Upper lobe of left lung (tissue), 6 donors: Measurements from ENCODE around the gene RGL1. TPM values are rescaled to one million over a fixed set of nuclear protein-coding genes. Genes with fewer than 3 reads are reported as not detected.
A peak's percentile ranks its signal among the peaks of the same experiment; 100 is the strongest.

ENCODE experiments used
- ATAC-seq, 2 donors: fragments of 200-7000 bp; cut with Tn5 transposase; one replicate each; pipeline ENCODE4 v1.9.1; 2022; ENCODE audit warnings: mild to moderate bottlenecking in 2 of 2, moderate library complexity in 2 of 2; ENCODE audit not compliant: low FRiP score in 2 of 2
- DNase-seq, 2 donors: peaks; one replicate each; pipeline ENCODE4 v3.0.0-alpha.2; 2019 to 2020
- H3K27ac ChIP-seq, 4 donors: fragments of 200-600 bp; sonication (generic); one replicate each; pipeline ENCODE4 v1.5.1; 2016 to 2019
- H3K27me3 ChIP-seq, 4 donors: fragments of 200-600 bp; sonication (generic); one replicate each; pipeline ENCODE4 v1.5.1; 2017 to 2019
- H3K36me3 ChIP-seq, 4 donors: fragments of 200-600 bp; sonication (generic); one replicate each; pipeline ENCODE4 v1.5.1; 2016 to 2019
- H3K4me1 ChIP-seq, 4 donors: fragments of 200-600 bp; sonication (generic); one replicate each; pipeline ENCODE4 v1.5.1; 2018 to 2019
- H3K4me3 ChIP-seq, 4 donors: fragments of 200-600 bp; sonication (generic); one replicate each; pipeline ENCODE4 v1.5.1; 2017 to 2019; ENCODE audit warnings: mild to moderate bottlenecking in 2 of 4, moderate library complexity in 1 of 4
- H3K9me3 ChIP-seq, 4 donors: fragments of 200-600 bp; sonication (generic); one replicate each; pipeline ENCODE4 v1.5.1; 2018 to 2019
- CTCF ChIP-seq, 6 experiments: fragments of 450-650 bp in 4 of 6; fragments of 200-600 bp in 2 of 6; sonication (generic) in 2 of 6; IDR thresholded peaks; one replicate each; pipeline ENCODE4 v1.5.1; 2016 to 2019; ENCODE audit warnings: antibody characterized with exemption in 6 of 6
- EP300 ChIP-seq, 4 donors: sonication (generic); formaldehyde crosslinking; IDR thresholded peaks; one replicate each; pipeline ENCODE4 v1.5.1; 2017; ENCODE audit warnings: antibody characterized with exemption in 4 of 4, control low read depth in 2 of 4
- POLR2A ChIP-seq, 4 donors: fragments of 450-650 bp; IDR thresholded peaks; one replicate each; pipeline ENCODE4 v1.5.1; 2016 to 2017; ENCODE audit warnings: antibody characterized with exemption in 4 of 4, mild to moderate bottlenecking in 2 of 4
- POLR2AphosphoS5 ChIP-seq, 2 donors: sonication (generic); formaldehyde crosslinking; IDR thresholded peaks; one replicate each; pipeline ENCODE4 v1.5.1; 2017; ENCODE audit warnings: antibody characterized with exemption in 2 of 2
- WGBS, 2 donors: methylation state at CpG; one replicate each; pipeline ENCODE4 v1.1.5; 2017 to 2018; 5-methylcytosine and 5-hydroxymethylcytosine counted together
- total RNA-seq, 6 donors: library from RNA; depleted of rRNA in 4 of 6; stranded (reverse); fragments of >200 nt in 4 of 6; gene quantifications; one replicate each; pipeline versions ENCODE4 v1.1.0 to v1.2.1, GENCODE V29; 2016 to 2021
- donor health status: DM: no; HTN: no; CAD: no; lungs with moderate emphysema.
- donor health status: DM: no; HTN: yes; CAD: no; lungs with severe emphysema.

The RGL1 gene
- total RNA-seq, 6 donors from 2014 or later, result 24.1 to 38.9 (median 26.7) TPM

GRCh38 chr1:183952101-183952500, 147.2 kb downstream of the RGL1 start:
- Histone ChIP-seq H3K9me3 (no peaks in the 10 kb centered on the region), H3K36me3 (no peaks in the 10 kb centered on the region), H3K4me1 (peaks cover 0 to 8% (median 0%) of the 10 kb centered on the region in 4 donors), H3K27ac (no peak overlapping the region), H3K4me3 (no peak overlapping the region), H3K27me3 (no peaks in the 10 kb centered on the region)
- no peak for ATAC-seq
- DNase-seq, result no peak
- WGBS, 2 donors, result 86 to 89% methylated on average over 1 of the region's 1 CpG
- no peak for TF ChIP-seq CTCF (IDR thresholded peaks at IDR 0.05)
- TF ChIP-seq POLR2A (IDR thresholded peaks at IDR 0.05), result no peak
- TF ChIP-seq POLR2AphosphoS5 (IDR thresholded peaks at IDR 0.05), result no peak
- TF ChIP-seq EP300 (IDR thresholded peaks at IDR 0.05), result no peak

- no peaks in the 10 kb centered on the region for H3K36me3 ChIP-seq
- no peak for TF ChIP-seq EP300 (IDR thresholded peaks at IDR 0.05)
- no peak for TF ChIP-seq POLR2A (IDR thresholded peaks at IDR 0.05)
- TF ChIP-seq POLR2AphosphoS5 (IDR thresholded peaks at IDR 0.05), result no peak
- no peak for TF ChIP-seq CTCF (IDR thresholded peaks at IDR 0.05)
- H3K27ac ChIP-seq, result peak overlapping the region in 1 of 4 donors; percentile 11
- no peaks in the 10 kb centered on the region for H3K27me3 ChIP-seq
- H3K4me1 ChIP-seq, result peaks cover 0 to 8% (median 0%) of the 10 kb centered on the region in 4 donors
- no peak for DNase-seq
- H3K4me3 ChIP-seq, result no peak overlapping the region
- no peak for ATAC-seq
- WGBS, 2 donors, result 53 to 67% methylated on average over 5 of the region's 5 CpGs
- H3K9me3 ChIP-seq, result no peaks in the 10 kb centered on the region
Measured at GRCh38 chr1:183953031-183953430, 148.1 kb downstream of the RGL1 start.

- Histone ChIP-seq H3K4me3 (no peak overlapping the region), H3K4me1 (peaks cover 0 to 8% (median 0%) of the 10 kb centered on the region in 4 donors), H3K27ac (no peak overlapping the region), H3K9me3 (no peaks in the 10 kb centered on the region), H3K27me3 (no peaks in the 10 kb centered on the region), H3K36me3 (no peaks in the 10 kb centered on the region)
- TF ChIP-seq POLR2A (IDR thresholded peaks at IDR 0.05) (no peak), EP300 (IDR thresholded peaks at IDR 0.05) (no peak), POLR2AphosphoS5 (IDR thresholded peaks at IDR 0.05) (no peak), CTCF (IDR thresholded peaks at IDR 0.05) (no peak)
- DNase-seq (no peak), ATAC-seq (no peak)
- 97 to 98% methylated on average over 3 of the region's 3 CpGs for WGBS, 2 donors
Measured at GRCh38 chr1:183954496-183954895, 149.6 kb downstream of the RGL1 start.

GRCh38 chr1:183956559-183957188, 151.8 kb downstream of the RGL1 start:
- Histone ChIP-seq H3K27ac (peak overlapping the region in 3 of 4 donors; percentile 9 to 57 (median 19)), H3K27me3 (no peaks in the 10 kb centered on the region), H3K36me3 (no peaks in the 10 kb centered on the region), H3K4me1 (peaks cover 0 to 8% (median 0%) of the 10 kb centered on the region in 4 donors), H3K4me3 (no peak overlapping the region), H3K9me3 (no peaks in the 10 kb centered on the region)
- WGBS, 2 donors, result 49 to 55% methylated on average over 2 of the region's 2 CpGs
- TF ChIP-seq CTCF (IDR thresholded peaks at IDR 0.05) (no peak), POLR2AphosphoS5 (IDR thresholded peaks at IDR 0.05) (peak in 1 of 2 donors; percentile 9)
- peak in 1 of 2 donors; percentile 42 for DNase-seq
- peak; percentile 82 to 88 for ATAC-seq
